HG02970 (cell line): Measurements from ENCODE around the gene CTNND1.

Source experiments
- ATAC-seq: cut with Tn5 transposase; IDR thresholded peaks from one replicate; pipeline ENCODE4 v1.9.1; 2021; ENCODE audit warnings: mild to moderate bottlenecking, moderate library complexity, moderate number of reproducible peaks; ENCODE audit not compliant: unreplicated experiment, low FRiP score

The CTNND1 gene

DNA sequence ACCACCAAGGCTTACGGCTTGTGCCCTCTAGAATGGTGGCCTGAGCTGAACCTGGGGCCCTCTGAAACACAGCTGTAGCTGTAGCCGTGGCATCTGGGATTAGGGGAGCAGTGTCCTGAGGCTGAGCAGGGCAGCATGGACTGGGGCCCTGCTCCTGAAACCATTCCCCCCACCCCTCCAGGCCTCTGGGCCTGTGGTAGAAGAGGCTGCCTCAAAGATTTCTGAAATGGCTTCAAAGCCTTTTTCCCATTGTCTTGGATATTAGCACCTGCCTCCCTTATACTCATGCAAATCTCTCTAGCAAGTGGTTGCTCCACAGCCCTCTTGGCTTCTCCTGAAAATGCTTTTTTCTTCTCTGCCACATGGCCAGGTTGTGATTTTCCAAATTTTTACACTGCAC, 106.9 kb downstream of the CTNND1 start:
- ATAC-seq = no peak
